ENCODE measurements around the gene RMDN3. TPM values are rescaled to one million over a fixed set of nuclear protein-coding genes. Genes with fewer than 3 reads are reported as not detected.

Gene RMDN3
- total RNA-seq: 13.9 TPM

- Histone ChIP-seq H3K9me3 (ENCODE audit: low read depth, low read length) (no peaks in the 10 kb centered on the region), H3K27me3 (ENCODE audit: insufficient read depth, low read length) (no peaks in the 10 kb centered on the region), H3K4me3 (ENCODE audit: low read length) (peak within 1 kb of the TSS; percentile 87), H3K4me1 (ENCODE audit: insufficient read depth, low read length) (peaks cover 33% of the 10 kb centered on the region)
These were observed at the start of gene RMDN3 for GRCh38 chr15:40754883-40755811. RMDN3 (minus strand) TSS chr15:40755254; CDS start chr15:40754783, 471 bp downstream.

GRCh38 chr15:40803688-40804087 lies 48.6 kb upstream of the RMDN3 start:
- H3K4me3 ChIP-seq (ENCODE audit: low read length): no peak overlapping the region
- no peaks in the 10 kb centered on the region for H3K27me3 ChIP-seq (ENCODE audit: insufficient read depth, low read length)
- peaks cover 21% of the 10 kb centered on the region for H3K4me1 ChIP-seq (ENCODE audit: insufficient read depth, low read length)
- no peaks in the 10 kb centered on the region for H3K9me3 ChIP-seq (ENCODE audit: low read depth, low read length)

GRCh38 chr15:40803076-40803475 lies 48.0 kb upstream of the RMDN3 start:
- Histone ChIP-seq H3K9me3 (ENCODE audit: low read depth, low read length) (no peaks in the 10 kb centered on the region), H3K27me3 (ENCODE audit: insufficient read depth, low read length) (no peaks in the 10 kb centered on the region), H3K4me1 (ENCODE audit: insufficient read depth, low read length) (peaks cover 15% of the 10 kb centered on the region), H3K4me3 (ENCODE audit: low read length) (no peak overlapping the region)

GRCh38 chr15:40799523-40799922 lies 44.5 kb upstream of the RMDN3 start:
- H3K4me1 ChIP-seq (ENCODE audit: insufficient read depth, low read length): peaks cover 14% of the 10 kb centered on the region
- H3K4me3 ChIP-seq (ENCODE audit: low read length): no peak overlapping the region
- no peaks in the 10 kb centered on the region for H3K27me3 ChIP-seq (ENCODE audit: insufficient read depth, low read length)
- no peaks in the 10 kb centered on the region for H3K9me3 ChIP-seq (ENCODE audit: low read depth, low read length)

GRCh38 chr15:40796512-40796911 lies 41.5 kb upstream of the RMDN3 start:
- Histone ChIP-seq H3K4me3 (ENCODE audit: low read length) (no peak overlapping the region), H3K27me3 (ENCODE audit: insufficient read depth, low read length) (no peaks in the 10 kb centered on the region), H3K4me1 (ENCODE audit: insufficient read depth, low read length) (peaks cover 14% of the 10 kb centered on the region), H3K9me3 (ENCODE audit: low read depth, low read length) (no peaks in the 10 kb centered on the region)

- no peak overlapping the region for H3K4me3 ChIP-seq (ENCODE audit: low read length)
- no peaks in the 10 kb centered on the region for H3K9me3 ChIP-seq (ENCODE audit: low read depth, low read length)
- H3K27me3 ChIP-seq (ENCODE audit: insufficient read depth, low read length): no peaks in the 10 kb centered on the region
- H3K4me1 ChIP-seq (ENCODE audit: insufficient read depth, low read length): peaks cover 14% of the 10 kb centered on the region
These were observed 41.0 kb upstream of the RMDN3 start for GRCh38 chr15:40796041-40796440.

GRCh38 chr15:40793216-40793989 lies 38.3 kb upstream of the RMDN3 start:
- Histone ChIP-seq H3K27me3 (ENCODE audit: insufficient read depth, low read length) (no peaks in the 10 kb centered on the region), H3K4me1 (ENCODE audit: insufficient read depth, low read length) (peaks cover 20% of the 10 kb centered on the region), H3K4me3 (ENCODE audit: low read length) (no peak overlapping the region)

GRCh38 chr15:40792394-40792793 lies 37.3 kb upstream of the RMDN3 start:
- Histone ChIP-seq H3K4me3 (ENCODE audit: low read length) (no peak overlapping the region), H3K9me3 (ENCODE audit: low read depth, low read length) (no peaks in the 10 kb centered on the region), H3K27me3 (ENCODE audit: insufficient read depth, low read length) (no peaks in the 10 kb centered on the region), H3K4me1 (ENCODE audit: insufficient read depth, low read length) (peaks cover 28% of the 10 kb centered on the region)

More at GRCh38 chr15:40793216-40793989, 38.3 kb upstream of the RMDN3 start:
- H3K9me3 ChIP-seq (ENCODE audit: low read depth, low read length): no peaks in the 10 kb centered on the region

- Histone ChIP-seq H3K4me1 (ENCODE audit: insufficient read depth, low read length) (peaks cover 32% of the 10 kb centered on the region), H3K4me3 (ENCODE audit: low read length) (no peak overlapping the region), H3K27me3 (ENCODE audit: insufficient read depth, low read length) (no peaks in the 10 kb centered on the region), H3K9me3 (ENCODE audit: low read depth, low read length) (no peaks in the 10 kb centered on the region)
These were observed 35.7 kb upstream of the RMDN3 start for GRCh38 chr15:40790718-40791117.

- H3K27me3 ChIP-seq (ENCODE audit: insufficient read depth, low read length): no peaks in the 10 kb centered on the region
These were observed 34.9 kb upstream of the RMDN3 start for GRCh38 chr15:40789999-40790398.

GRCh38 chr15:40789119-40789518 lies 34.1 kb upstream of the RMDN3 start:
- Histone ChIP-seq H3K9me3 (ENCODE audit: low read depth, low read length) (no peaks in the 10 kb centered on the region), H3K27me3 (ENCODE audit: insufficient read depth, low read length) (no peaks in the 10 kb centered on the region), H3K4me1 (ENCODE audit: insufficient read depth, low read length) (peaks cover 24% of the 10 kb centered on the region), H3K4me3 (ENCODE audit: low read length) (no peak overlapping the region)

More at GRCh38 chr15:40789999-40790398, 34.9 kb upstream of the RMDN3 start:
- Histone ChIP-seq H3K9me3 (ENCODE audit: low read depth, low read length) (no peaks in the 10 kb centered on the region), H3K4me3 (ENCODE audit: low read length) (no peak overlapping the region), H3K4me1 (ENCODE audit: insufficient read depth, low read length) (peaks cover 25% of the 10 kb centered on the region)

GRCh38 chr15:40787991-40788390 lies 32.9 kb upstream of the RMDN3 start:
- H3K4me3 ChIP-seq (ENCODE audit: low read length): no peak overlapping the region
- H3K27me3 ChIP-seq (ENCODE audit: insufficient read depth, low read length): no peaks in the 10 kb centered on the region
- no peaks in the 10 kb centered on the region for H3K9me3 ChIP-seq (ENCODE audit: low read depth, low read length)
- peaks cover 24% of the 10 kb centered on the region for H3K4me1 ChIP-seq (ENCODE audit: insufficient read depth, low read length)

GRCh38 chr15:40787344-40787841 lies 32.3 kb upstream of the RMDN3 start:
- Histone ChIP-seq H3K4me3 (ENCODE audit: low read length) (no peak overlapping the region), H3K27me3 (ENCODE audit: insufficient read depth, low read length) (no peaks in the 10 kb centered on the region), H3K4me1 (ENCODE audit: insufficient read depth, low read length) (peaks cover 24% of the 10 kb centered on the region), H3K9me3 (ENCODE audit: low read depth, low read length) (no peaks in the 10 kb centered on the region)

GRCh38 chr15:40785814-40786213 lies 30.8 kb upstream of the RMDN3 start:
- no peaks in the 10 kb centered on the region for H3K9me3 ChIP-seq (ENCODE audit: low read depth, low read length)

GRCh38 chr15:40785164-40785563 lies 30.1 kb upstream of the RMDN3 start:
- Histone ChIP-seq H3K9me3 (ENCODE audit: low read depth, low read length) (no peaks in the 10 kb centered on the region), H3K4me1 (ENCODE audit: insufficient read depth, low read length) (peaks cover 24% of the 10 kb centered on the region), H3K27me3 (ENCODE audit: insufficient read depth, low read length) (no peaks in the 10 kb centered on the region), H3K4me3 (ENCODE audit: low read length) (no peak overlapping the region)

More at GRCh38 chr15:40785814-40786213, 30.8 kb upstream of the RMDN3 start:
- H3K4me3 ChIP-seq (ENCODE audit: low read length): no peak overlapping the region
- peaks cover 24% of the 10 kb centered on the region for H3K4me1 ChIP-seq (ENCODE audit: insufficient read depth, low read length)
- no peaks in the 10 kb centered on the region for H3K27me3 ChIP-seq (ENCODE audit: insufficient read depth, low read length)
